ENCODE data around the gene BCL2.

BCL2 gene

GRCh38 chr18:63102941-63103744, 216.4 kb downstream of the BCL2 start:
- no peak for FAIRE-seq

DNA sequence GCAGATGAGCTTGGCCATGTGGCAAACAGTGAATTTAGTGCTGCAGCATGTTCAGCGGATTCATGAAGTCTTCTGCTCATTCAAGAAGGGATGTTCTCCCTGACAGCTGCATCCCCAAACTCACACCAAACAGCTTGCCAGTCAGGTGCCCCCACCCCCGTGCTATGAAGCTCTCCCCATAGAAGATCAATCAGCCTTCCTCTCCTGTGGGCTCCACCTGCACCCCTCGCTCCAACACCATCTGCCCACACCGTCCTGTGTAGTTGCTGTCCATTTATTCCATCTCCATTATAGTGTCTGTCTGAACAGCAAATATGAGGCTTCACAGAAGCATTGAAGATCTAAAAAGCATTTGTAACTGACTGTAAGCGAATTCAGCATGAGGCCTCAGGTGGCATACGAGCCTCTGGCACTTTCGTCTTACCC, 218.9 kb downstream of the BCL2 start:
- FAIRE-seq, result no peak

DNA sequence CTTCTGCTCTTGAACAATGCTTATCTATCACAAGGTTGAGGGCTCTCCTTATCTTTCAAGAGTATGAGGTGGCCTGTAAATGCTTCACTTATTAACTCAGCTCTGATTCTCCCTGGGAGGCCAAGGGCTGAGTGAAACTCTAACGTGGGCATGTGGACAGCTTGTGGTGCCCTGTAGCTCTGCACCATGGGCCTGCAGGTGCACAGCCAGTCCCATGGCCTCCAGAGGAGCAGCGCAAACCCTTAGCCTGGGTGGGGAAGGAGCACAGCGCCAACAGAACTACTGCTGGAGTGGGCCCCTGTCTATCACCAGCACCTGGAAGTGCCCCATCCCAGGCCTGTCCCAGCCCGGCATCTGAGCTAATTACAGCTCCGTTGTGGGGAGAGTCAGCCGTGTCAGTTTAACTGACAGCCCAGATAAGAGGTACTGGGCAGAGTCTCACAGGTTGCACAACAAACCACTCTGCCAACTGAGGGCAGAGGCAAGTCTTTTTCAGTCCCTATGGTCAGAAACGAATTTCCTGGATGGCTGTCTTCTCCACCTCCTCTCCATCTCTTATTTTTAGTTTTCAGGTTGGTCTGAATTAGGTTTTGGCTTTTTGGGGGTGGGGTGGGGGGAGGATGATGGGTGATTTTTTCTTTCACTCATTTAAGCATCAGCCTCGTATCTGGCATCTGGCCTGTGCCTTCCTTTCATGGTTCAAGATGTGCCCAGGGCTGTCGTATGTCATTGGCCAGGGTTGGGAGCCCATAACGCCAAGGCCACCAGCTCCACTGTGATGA, 219.5 kb downstream of the BCL2 start:
- no peak for FAIRE-seq

DNA sequence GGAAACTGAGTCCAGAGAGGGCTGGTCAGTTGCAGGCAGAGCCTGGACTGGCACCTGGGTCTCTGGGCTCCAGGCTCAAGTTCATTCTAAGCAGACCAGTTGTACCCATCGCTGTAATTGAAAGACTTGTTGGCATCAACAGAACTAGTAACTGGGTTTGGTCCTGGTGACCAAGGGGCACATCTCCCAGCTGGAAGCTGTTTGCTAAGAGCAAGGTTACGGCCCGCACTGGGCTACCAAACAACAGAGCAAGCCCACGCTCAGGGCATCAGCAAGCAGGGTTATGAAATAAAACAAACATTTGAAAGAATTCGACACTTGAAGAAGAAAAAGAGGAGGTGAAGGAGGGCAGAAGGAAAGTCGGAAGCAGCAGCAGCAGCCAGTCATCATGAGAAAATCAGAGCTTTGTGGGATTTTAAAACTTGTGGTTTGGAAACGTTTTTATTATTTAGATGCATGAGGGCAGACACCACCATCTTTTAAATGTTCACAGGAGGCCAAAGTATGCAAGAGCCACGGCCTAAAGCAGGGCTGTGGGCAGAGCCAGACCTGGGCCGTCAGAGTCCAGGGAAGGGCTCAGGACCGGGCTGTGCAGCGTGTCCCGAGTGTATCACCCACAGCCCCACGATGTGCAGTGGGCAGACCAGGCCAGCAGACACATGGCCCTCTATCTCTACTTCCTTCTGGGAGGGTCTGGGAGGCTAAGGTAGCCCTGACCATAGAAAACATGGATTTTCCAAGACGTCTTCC, 220.3 kb downstream of the BCL2 start:
- FAIRE-seq, result no peak

DNA sequence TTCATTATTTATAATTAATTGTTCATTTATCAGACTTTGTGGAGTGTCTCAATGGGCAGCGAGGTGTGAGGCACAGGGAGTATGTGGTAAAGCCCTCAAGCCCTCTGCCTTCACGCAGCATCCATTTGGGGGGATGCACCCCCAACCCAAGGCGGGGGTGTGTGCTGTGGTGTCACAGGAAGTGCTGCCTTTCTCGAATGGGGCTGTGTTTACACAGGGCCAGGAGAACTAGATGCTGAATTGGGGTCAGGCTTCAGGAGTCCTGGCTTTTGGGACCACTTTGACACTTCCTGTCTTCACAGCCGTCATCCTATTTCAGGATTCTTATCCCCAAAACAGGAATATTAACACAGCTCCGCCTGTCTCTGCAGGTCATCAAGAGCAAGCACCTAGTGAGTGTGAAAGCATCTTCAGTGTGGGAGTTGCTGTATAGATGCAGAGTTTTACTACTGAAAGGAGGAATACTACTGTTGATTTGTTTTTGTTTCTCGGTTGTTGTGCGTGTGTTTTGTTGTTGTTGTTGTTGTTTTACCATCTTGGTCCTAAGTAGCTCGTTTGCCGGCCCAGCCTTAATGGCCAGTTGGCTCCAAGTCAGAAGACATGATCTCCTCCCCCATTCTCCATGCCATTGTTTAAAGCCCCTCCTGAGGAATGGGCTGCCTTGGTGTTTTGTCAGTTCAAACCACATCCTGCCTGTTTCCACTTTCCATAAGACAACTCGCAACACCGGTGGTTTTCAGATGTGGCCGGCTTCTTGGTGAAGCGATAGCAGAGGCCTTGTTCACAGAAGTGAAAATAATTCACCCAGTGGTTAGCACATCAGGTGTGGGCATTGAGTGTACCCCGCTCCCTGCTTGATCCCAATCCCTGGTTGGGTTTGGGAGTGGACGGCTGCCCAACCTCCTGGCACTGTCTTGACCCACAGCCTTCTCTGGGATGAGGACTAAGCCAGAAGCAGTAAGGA, 221.3 kb downstream of the BCL2 start:
- no peak for FAIRE-seq

GRCh38 chr18:63097178-63097577, 222.4 kb downstream of the BCL2 start:
- FAIRE-seq, result no peak

GRCh38 chr18:63096327-63096874, 223.2 kb downstream of the BCL2 start:
- no peak for FAIRE-seq

GRCh38 chr18:63095768-63096167, 223.8 kb downstream of the BCL2 start:
- FAIRE-seq, result no peak

DNA sequence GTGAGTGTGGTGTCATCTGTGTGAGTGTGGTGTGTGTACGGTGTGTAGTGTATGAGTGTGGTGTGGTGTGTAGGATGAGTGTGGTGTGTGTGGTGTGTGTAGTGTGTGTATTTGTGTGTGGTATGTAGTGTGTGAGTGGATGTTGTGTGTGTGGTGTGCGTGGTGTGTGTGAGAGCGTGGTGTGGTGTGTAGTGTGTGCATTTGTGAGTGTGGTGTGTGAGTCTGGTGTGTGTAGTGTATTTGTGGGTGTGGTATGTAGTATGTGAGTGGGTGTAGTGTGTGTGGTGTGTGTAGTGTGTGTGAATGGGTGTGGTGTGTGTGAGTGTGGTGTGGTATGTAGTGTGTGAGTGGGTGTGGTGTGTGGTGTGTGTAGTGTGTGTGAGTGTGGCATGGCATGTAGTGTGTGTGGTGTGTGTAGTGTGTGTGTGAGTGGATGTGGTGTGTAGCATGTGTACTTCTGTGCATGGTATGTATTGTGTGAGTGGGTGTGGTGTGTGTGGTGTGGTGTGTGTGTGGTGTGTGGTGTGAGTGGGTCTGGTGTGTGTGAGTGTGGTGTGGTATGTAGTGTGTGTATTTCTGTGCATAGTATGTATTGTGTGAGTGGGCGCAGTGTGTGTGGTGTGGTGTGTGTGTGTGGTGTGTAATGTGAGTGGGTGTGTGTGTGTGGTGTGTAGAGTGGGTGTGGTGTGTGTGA, 227.8 kb downstream of the BCL2 start:
- FAIRE-seq, result no peak

DNA sequence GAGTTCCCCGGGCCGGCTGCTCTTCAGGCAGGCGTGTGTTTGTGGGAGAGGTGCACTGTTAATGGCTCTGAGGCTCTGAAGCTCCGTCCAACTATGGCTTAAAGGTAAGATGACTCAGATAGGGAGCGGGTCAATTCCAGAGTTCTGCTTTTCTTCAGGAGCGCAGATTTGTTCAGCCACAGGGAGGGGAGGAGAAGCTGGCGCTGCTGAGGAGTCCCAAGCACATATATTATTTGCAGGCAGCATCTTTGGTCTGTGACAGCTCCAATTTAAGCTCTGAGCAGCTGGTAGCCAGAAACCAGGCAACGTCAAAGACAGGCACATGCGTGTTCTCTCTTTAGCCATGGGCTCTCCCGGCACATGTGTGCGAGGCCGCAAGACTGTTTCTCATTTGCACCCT, 229.2 kb downstream of the BCL2 start:
- no peak for FAIRE-seq

- no peak for FAIRE-seq
Observed at GRCh38 chr18:63089041-63089440, 230.5 kb downstream of the BCL2 start.

DNA sequence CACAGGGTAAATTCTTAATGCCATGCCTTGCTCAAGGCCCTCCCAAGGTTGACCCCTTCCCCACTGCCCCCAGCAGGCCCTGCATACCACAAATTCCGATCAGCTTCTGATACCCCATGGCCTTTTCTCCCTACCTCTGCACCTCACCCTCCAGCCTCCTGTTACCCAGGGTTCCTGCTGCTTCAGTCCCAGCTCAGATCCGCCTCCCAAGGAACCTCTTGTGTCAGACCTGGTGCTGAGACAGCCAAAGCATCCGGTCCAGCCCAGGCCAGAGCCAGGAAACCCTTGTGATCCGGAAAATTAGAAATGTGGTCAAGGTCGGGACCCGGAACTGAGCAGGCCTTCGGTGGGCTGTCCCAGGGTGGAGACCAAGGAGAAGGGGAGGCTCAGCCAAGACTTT, 231.3 kb downstream of the BCL2 start:
- no peak for FAIRE-seq

GRCh38 chr18:63087421-63088230, 231.9 kb downstream of the BCL2 start:
- FAIRE-seq, result no peak

GRCh38 chr18:63085611-63086010, 234.0 kb downstream of the BCL2 start:
- no peak for FAIRE-seq

- FAIRE-seq, result no peak
Observed at GRCh38 chr18:63084219-63084618, 235.3 kb downstream of the BCL2 start.

- no peak for FAIRE-seq
Observed at GRCh38 chr18:63083555-63083954, 236.0 kb downstream of the BCL2 start.

- FAIRE-seq, result no peak
Observed at GRCh38 chr18:63083020-63083531, 236.5 kb downstream of the BCL2 start.

DNA sequence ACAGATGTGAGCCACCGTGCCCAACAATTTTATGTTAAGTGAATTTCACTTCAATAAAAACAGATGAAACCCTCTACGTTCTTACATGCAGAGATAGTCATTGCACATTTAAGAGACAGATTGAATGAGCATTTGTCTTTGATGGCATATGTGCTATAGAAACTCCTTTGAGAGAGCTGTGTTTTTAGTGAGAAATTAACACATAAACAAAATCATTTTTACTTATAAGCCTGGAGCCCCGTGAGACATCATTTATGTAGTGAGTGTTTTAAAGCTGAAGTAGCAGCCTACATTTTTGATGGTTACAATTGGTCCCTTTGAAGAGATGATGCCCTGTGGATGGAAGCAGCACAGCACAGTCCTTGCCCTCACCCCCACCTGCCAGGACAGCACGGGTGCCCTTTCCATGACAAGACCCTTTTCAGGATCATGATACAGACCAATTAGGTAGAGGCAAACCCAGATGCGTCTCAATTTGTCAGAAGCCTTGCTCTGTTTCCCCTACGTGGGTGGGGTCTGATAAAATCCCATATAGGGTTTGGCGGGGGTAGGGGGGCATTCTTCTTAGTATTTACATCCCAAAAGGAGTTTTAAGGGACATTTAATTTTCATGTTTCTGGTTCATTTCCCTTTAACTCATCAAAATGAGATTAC, 237.1 kb downstream of the BCL2 start:
- FAIRE-seq, result no peak

- no peak for FAIRE-seq
Observed at GRCh38 chr18:63079114-63079513, 240.5 kb downstream of the BCL2 start.

GRCh38 chr18:63078471-63078870, 241.1 kb downstream of the BCL2 start:
- no peak for FAIRE-seq
